Neural progenitor cell (in vitro differentiated cells): ENCODE data around the gene DSTN.

Source experiments
- CTCF ChIP-seq: fragments of 200-600 bp; sonication (generic); IDR thresholded peaks from 2 replicates; pipeline ENCODE4 v1.5.1; 2017; ENCODE audit warnings: antibody characterized with exemption, mild to moderate bottlenecking
- EZH2 ChIP-seq: fragments of 200-600 bp; sonication (generic); IDR thresholded peaks from 2 replicates; pipeline ENCODE4 v1.6.1; 2017; ENCODE audit warnings: antibody characterized with exemption, mild to moderate bottlenecking, moderate library complexity
- EZH2phosphoT487 ChIP-seq: fragments of 200-600 bp; sonication (generic); IDR thresholded peaks from 2 replicates; pipeline ENCODE4 v1.6.1; 2017; ENCODE audit warnings: antibody characterized with exemption

- TF ChIP-seq EZH2 (no peak), CTCF (no peak), EZH2phosphoT487 (no peak)
Observed at GRCh38 chr20:17624070-17624469, 54.2 kb downstream of the DSTN start.
